Measurements from ENCODE around the gene IL17F. TPM values are rescaled to one million over a fixed set of nuclear protein-coding genes. Genes with fewer than 3 reads are reported as not detected.

Gene IL17F
- total RNA-seq (2021; fragmentation: NEBNext Ultra II Directional; extraction: Animal tissue kit (Norgen Biotek cat#: 25700)): not detected
- long read RNA-seq: 0 reads

DNA sequence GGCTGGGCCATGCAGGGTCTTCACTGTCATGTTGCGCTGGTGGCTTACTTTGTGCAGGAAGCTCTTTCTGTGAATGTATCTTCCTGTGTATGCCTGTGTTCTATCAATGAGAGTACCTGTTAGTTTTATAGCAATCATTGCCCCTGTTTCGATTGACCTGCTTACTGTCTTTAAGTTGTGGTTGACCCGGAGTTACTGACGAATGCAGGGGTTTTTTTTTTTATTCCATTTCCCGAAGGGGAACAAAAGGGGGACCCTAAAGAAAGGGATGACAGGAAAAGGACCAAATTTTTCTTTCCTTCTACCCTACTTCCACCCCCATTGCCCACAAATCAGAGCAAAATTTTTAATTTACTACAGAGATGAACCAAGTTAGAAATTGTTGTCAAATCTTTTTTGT, at the start of gene IL17F:
IL17F (minus strand) TSS at position 101 of the 400 bp plus-strand sequence; CDS start at position 30, 71 bp downstream.
- DNase-seq: no peak
- Mint-ChIP-seq H3K36me3 (ENCODE audit: low read depth) (no peaks in the 10 kb centered on the region), H3K27me3 (ENCODE audit: insufficient read depth) (peaks cover 24% of the 10 kb centered on the region), H3K27ac (no peak within 1 kb of the TSS), H3K4me1 (ENCODE audit: low read depth) (no peaks in the 10 kb centered on the region), H3K9me3 (no peaks in the 10 kb centered on the region), H3K4me3 (no peak within 1 kb of the TSS)
- TF ChIP-seq, protein P1, sequence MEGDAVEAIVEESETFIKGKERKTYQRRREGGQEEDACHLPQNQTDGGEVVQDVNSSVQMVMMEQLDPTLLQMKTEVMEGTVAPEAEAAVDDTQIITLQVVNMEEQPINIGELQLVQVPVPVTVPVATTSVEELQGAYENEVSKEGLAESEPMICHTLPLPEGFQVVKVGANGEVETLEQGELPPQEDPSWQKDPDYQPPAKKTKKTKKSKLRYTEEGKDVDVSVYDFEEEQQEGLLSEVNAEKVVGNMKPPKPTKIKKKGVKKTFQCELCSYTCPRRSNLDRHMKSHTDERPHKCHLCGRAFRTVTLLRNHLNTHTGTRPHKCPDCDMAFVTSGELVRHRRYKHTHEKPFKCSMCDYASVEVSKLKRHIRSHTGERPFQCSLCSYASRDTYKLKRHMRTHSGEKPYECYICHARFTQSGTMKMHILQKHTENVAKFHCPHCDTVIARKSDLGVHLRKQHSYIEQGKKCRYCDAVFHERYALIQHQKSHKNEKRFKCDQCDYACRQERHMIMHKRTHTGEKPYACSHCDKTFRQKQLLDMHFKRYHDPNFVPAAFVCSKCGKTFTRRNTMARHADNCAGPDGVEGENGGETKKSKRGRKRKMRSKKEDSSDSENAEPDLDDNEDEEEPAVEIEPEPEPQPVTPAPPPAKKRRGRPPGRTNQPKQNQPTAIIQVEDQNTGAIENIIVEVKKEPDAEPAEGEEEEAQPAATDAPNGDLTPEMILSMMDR (IDR thresholded peaks at IDR 0.05): no peak

DNA sequence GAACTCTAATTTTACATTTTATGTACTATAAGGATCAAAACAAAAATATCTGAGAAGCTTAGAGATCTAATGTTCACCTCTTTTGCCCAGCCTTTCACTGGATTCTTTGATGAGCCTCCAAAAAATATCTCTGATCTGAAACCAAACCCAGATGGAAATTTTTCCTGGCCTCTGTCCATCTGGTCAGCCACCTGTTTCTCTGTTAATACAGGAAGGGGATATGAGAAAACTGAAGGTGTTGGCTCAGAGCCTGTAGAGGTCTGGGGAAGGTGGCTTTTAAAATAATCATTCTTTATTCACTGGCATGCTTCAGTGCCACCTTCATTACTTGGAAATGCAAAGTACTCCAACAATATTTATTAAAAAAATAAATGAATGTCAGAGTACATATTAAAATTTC, 48.8 kb upstream of the IL17F start:
- Mint-ChIP-seq H3K27ac (no peak overlapping the region), H3K4me1 (ENCODE audit: low read depth) (no peaks in the 10 kb centered on the region), H3K27me3 (ENCODE audit: insufficient read depth) (peaks cover 3% of the 10 kb centered on the region; the same call in 1 of the 2 replicates), H3K9me3 (no peaks in the 10 kb centered on the region), H3K36me3 (ENCODE audit: low read depth) (no peaks in the 10 kb centered on the region), H3K4me3 (no peak overlapping the region)
- TF ChIP-seq, protein P1 (IDR thresholded peaks at IDR 0.05): no peak
- no peak for DNase-seq

DNA sequence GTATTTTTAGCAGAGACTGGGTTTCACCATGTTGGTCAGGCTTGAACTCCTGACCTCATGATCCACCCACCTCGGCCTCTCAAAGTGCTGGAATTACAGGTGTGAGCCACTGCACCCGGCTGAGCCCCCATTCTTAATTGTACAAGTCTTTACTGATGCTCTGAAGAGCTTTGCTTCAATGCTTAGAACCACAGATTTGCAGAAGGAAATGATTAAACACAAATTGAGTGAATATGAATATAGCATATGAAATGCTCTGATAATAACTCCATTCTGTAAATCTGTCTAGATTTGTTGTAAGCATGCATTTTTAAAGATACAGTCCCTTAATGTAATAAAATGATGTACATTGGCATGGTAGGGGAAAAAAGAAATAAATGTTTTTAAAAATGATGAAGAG, 44.5 kb upstream of the IL17F start:
- Mint-ChIP-seq H3K4me1 (ENCODE audit: low read depth) (peaks cover 4% of the 10 kb centered on the region), H3K9me3 (no peaks in the 10 kb centered on the region), H3K4me3 (no peak overlapping the region), H3K27me3 (ENCODE audit: insufficient read depth) (no peaks in the 10 kb centered on the region; the same call in 1 of the 2 replicates), H3K36me3 (ENCODE audit: low read depth) (no peaks in the 10 kb centered on the region), H3K27ac (no peak overlapping the region)
- no peak for DNase-seq
- TF ChIP-seq, protein P1 (IDR thresholded peaks at IDR 0.05): no peak

- H3K27ac Mint-ChIP-seq: no peak overlapping the region
- H3K4me1 Mint-ChIP-seq (ENCODE audit: low read depth): peaks cover 10% of the 10 kb centered on the region
- H3K36me3 Mint-ChIP-seq (ENCODE audit: low read depth): peaks cover 4% of the 10 kb centered on the region; the same call in 1 of the 2 replicates
- DNase-seq: no peak
- H3K27me3 Mint-ChIP-seq (ENCODE audit: insufficient read depth): no peaks in the 10 kb centered on the region; the same call in 1 of the 2 replicates
- TF ChIP-seq, protein P1 (IDR thresholded peaks at IDR 0.05): no peak
- no peak overlapping the region for H3K4me3 Mint-ChIP-seq
- no peaks in the 10 kb centered on the region for H3K9me3 Mint-ChIP-seq
Observed at GRCh38 chr6:52288216-52288615, 43.9 kb upstream of the IL17F start.

DNA sequence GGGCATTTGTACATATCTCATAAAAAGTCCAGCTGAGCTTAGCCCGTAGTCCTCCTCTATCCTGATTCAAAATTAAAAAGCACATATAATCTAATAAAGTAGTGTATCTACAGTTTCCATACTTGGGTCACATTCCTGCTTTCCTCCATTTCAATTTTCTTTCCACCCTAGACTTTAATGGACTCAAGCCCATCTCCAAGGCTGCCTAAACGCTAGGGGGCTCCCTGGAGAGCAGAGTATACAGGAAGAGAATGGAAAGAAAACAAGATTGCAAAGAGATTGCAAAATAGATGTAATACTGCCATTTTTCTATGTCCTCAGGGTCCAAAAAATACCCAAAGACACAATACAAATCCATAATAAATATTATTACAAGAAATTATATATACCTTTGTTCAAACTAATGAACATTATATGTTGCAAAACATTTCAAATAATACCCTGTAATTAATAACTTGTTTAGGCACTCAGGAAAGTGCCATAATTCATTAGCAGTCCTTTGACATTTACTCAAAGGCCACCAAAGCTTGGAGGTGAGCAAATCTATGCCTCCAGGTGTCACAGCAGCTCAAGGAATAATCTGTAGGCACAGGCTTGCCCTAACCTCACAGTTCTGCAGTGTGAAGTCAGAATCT, 42.6 kb upstream of the IL17F start:
- TF ChIP-seq, protein P1 (IDR thresholded peaks at IDR 0.05): peak; percentile 84
- Mint-ChIP-seq H3K36me3 (ENCODE audit: low read depth) (peaks cover 6% of the 10 kb centered on the region; the same call in 1 of the 2 replicates), H3K4me3 (no peak overlapping the region), H3K27me3 (ENCODE audit: insufficient read depth) (no peaks in the 10 kb centered on the region; the same call in 1 of the 2 replicates), H3K9me3 (no peaks in the 10 kb centered on the region), H3K4me1 (ENCODE audit: low read depth) (peaks cover 21% of the 10 kb centered on the region), H3K27ac (no peak overlapping the region)
- peak; percentile 70 for DNase-seq

All from HFFc6 (cell line).